Panc1 (cell line): ENCODE data around the gene COL23A1. TPM values are rescaled to one million over a fixed set of nuclear protein-coding genes. Genes with fewer than 3 reads are reported as not detected.

ENCODE experiments used
- ATAC-seq: fragments of 200-7000 bp; cut with Tn5 transposase; 2 replicates; pipeline ENCODE4 v1.9.1; 2020; ENCODE audit warnings: mild to moderate bottlenecking, moderate library complexity
- BruUV-seq: library from RNA; stranded (reverse); fragments of 400-500 nt; replicated peaks from 2 replicates; lab custom pipeline; 2021; lab: Mats Ljungman, UMichigan
- CTCF ChIA-PET: fragments of 300-600 bp; sonication (Branson Sonifier 250); formaldehyde crosslinking; loops from one replicate; lab custom pipeline; 2022; ENCODE audit warnings: antibody characterized with exemption; lab: Charles Lee
- POLR2A ChIA-PET: fragments of 300-600 bp; sonication (Branson Sonifier 250); formaldehyde crosslinking; loops from one replicate; lab custom pipeline; 2022; ENCODE audit warnings: antibody characterized with exemption; lab: Charles Lee
- DNase-seq: peaks from one replicate; pipeline ENCODE4 v3.0.0-alpha.2; 2010; ENCODE audit warnings: low read depth, low spot score
- H3K27ac ChIP-seq: 2 replicates; pipeline ENCODE4 v1.5.1; 2011; ENCODE audit warnings: mild to moderate bottlenecking, low read length, inconsistent platforms
- H3K27me3 ChIP-seq: fragments of 200-500 bp; sonication (Bioruptor generic); 2 replicates; pipeline ENCODE4 v1.6.0; 2014; ENCODE audit warnings: low read length, inconsistent platforms; ENCODE audit not compliant: control insufficient read depth, insufficient read depth
- H3K36me3 ChIP-seq: fragments of 200-500 bp; sonication (Bioruptor generic); 2 replicates; pipeline ENCODE4 v1.5.1; 2014; ENCODE audit warnings: inconsistent platforms, mild to moderate bottlenecking, low read length, moderate library complexity; ENCODE audit not compliant: control insufficient read depth, insufficient read depth
- H3K4me1 ChIP-seq: 2 replicates; pipeline ENCODE4 v1.5.1; 2011; ENCODE audit warnings: inconsistent platforms, mild to moderate bottlenecking, low read length, moderate library complexity; ENCODE audit not compliant: control insufficient read depth, insufficient read depth
- H3K4me3 ChIP-seq, 2 experiments: 2 replicates each; pipeline ENCODE4 v1.5.1; 2011 to 2012; ENCODE audit warnings: low read depth in 2 of 2, low read length in 2 of 2, mild to moderate bottlenecking in 2 of 2, inconsistent platforms in 1 of 2, moderate library complexity in 1 of 2
- H3K9me3 ChIP-seq: fragments of 200-500 bp; sonication (Bioruptor generic); 2 replicates; pipeline ENCODE4 v1.5.1; 2014; ENCODE audit warnings: low read depth, mild to moderate bottlenecking, inconsistent platforms, low read length, moderate library complexity; ENCODE audit not compliant: control insufficient read depth, insufficient read depth
- CTCF ChIP-seq: fragments of 450-650 bp; IDR thresholded peaks from 2 replicates; pipeline ENCODE4 v1.5.1; 2017; ENCODE audit warnings: mild to moderate bottlenecking
- POLR2AphosphoS5 ChIP-seq: IDR thresholded peaks from 2 replicates; pipeline ENCODE4 v1.6.1; 2012; ENCODE audit warnings: mild to moderate bottlenecking, low read depth, low read length, moderate library complexity
- REST ChIP-seq, 2 experiments: IDR thresholded peaks; 2 replicates each; pipeline ENCODE4 v1.6.1; 2011 to 2012; ENCODE audit warnings: low read depth in 2 of 2, control low read depth in 1 of 2, low read length in 1 of 2, mild to moderate bottlenecking in 1 of 2, moderate library complexity in 1 of 2; ENCODE audit not compliant: insufficient read depth in 1 of 2
- SIN3A ChIP-seq: IDR thresholded peaks from 2 replicates; pipeline ENCODE4 v1.6.1; 2012; ENCODE audit warnings: low read depth, mild to moderate bottlenecking, low read length, moderate library complexity, borderline replicate concordance; ENCODE audit not compliant: insufficient read depth
- TCF7L2 ChIP-seq: IDR thresholded peaks from 2 replicates; pipeline ENCODE4 v1.6.1; 2011; ENCODE audit warnings: mild to moderate bottlenecking, low read depth, low read length, inconsistent platforms
- in situ Hi-C: cut with HindIII; loops from 2 replicates; pipeline ENCODE4 v1.10.0; 2016; ENCODE audit warnings: low sequenced_read_pairs, low pct_unique_long_range_greater_than_20kb
- intact Hi-C: fragments of 100-400 bp; cut with micrococcal nuclease; formaldehyde crosslinking; loops from one replicate; pipeline ENCODE4 v1.10.0; 2022; ENCODE audit not compliant: unreplicated experiment
- total RNA-seq: library from RNA; stranded (reverse); gene quantifications from one replicate; pipeline ENCODE4 v1.2.1, GENCODE V29; 2021; ENCODE audit not compliant: unreplicated experiment

COL23A1 gene
- total RNA-seq, 1 experiment from 2014 or later = 0.05 TPM

GRCh38 chr5:178284996-178285395 is 305.2 kb downstream of the COL23A1 start:
- in situ Hi-C loops (no loop called here), intact Hi-C loops (loop anchor here (5.0 to 10.0 kb wide), 2 partner anchors 170 to 307 kb away; partner anchors contain the start of gene COL23A1)
- ChIA-PET POLR2A (no interaction called here), CTCF (interaction anchor here (1.2 to 1.4 kb wide), 2 partner anchors 17 to 50 kb away, joined by 3 to 11 read pairs; no protein-coding TSS in a partner anchor)
- H3K9me3 ChIP-seq = no peaks in the 10 kb centered on the region; the same call in 1 of the 2 replicates
- no peak for ATAC-seq
- no peak for DNase-seq
- no TSS peak for BruUV-seq
- H3K4me1 ChIP-seq = peaks cover 8% of the 10 kb centered on the region
- no peak overlapping the region for H3K4me3 ChIP-seq
- no peak overlapping the region for H3K27ac ChIP-seq
- TF ChIP-seq REST (IDR thresholded peaks at IDR 0.05; ENCODE audit: insufficient read depth in 1 of 2, low read depth in 2 of 2, low read length in 1 of 2) = no peak
- no peak for TF ChIP-seq POLR2AphosphoS5
- TF ChIP-seq SIN3A = no peak
- TF ChIP-seq TCF7L2 = no peak
- TF ChIP-seq CTCF = no peak
- peaks cover 6% of the 10 kb centered on the region for H3K27me3 ChIP-seq
- H3K36me3 ChIP-seq = no peaks in the 10 kb centered on the region

- intact Hi-C loops = loop anchor here (5.0 to 10.0 kb wide), 2 partner anchors 171 to 308 kb away; partner anchors contain the start of gene COL23A1
Measured at GRCh38 chr5:178284093-178284675, 306.0 kb downstream of the COL23A1 start.

More at GRCh38 chr5:178284093-178284675, 306.0 kb downstream of the COL23A1 start:
- Histone ChIP-seq H3K4me1 (peaks cover 14% of the 10 kb centered on the region), H3K36me3 (no peaks in the 10 kb centered on the region), H3K4me3 (no peak overlapping the region), H3K27me3 (peaks cover 4% of the 10 kb centered on the region), H3K9me3 (no peaks in the 10 kb centered on the region; the same call in 1 of the 2 replicates), H3K27ac (no peak overlapping the region)
- CTCF ChIA-PET = interaction anchor here (0.7 to 1.4 kb wide), 6 partner anchors 12 to 306 kb away, joined by 3 to 11 read pairs (median 3); partner anchors contain the start of gene COL23A1
- DNase-seq (no peak), ATAC-seq (no peak)
- POLR2A ChIA-PET = no interaction called here
- BruUV-seq = no TSS peak
- in situ Hi-C loops = no loop called here
- TF ChIP-seq CTCF (peak; percentile 93), POLR2AphosphoS5 (no peak)
